ENCODE results near the gene INTU.
A peak's percentile ranks its signal among the peaks of the same experiment; 100 is the strongest.

The INTU gene

GRCh38 chr4:127771535-127772275 is 138.9 kb downstream of the INTU start:
- FAIRE-seq: peak; percentile 13
- TF ChIP-seq SPI1 (IDR thresholded peaks at IDR 0.05; ENCODE audit: low read depth, low read length) (no peak), POLR2AphosphoS5 (IDR thresholded peaks at IDR 0.05; ENCODE audit: low read depth, low read length) (no peak), PAX5 (IDR thresholded peaks at IDR 0.05; ENCODE audit: insufficient read depth, low read length, severe bottlenecking) (no peak), POLR2A (IDR thresholded peaks at IDR 0.05; ENCODE audit: low read depth, low read length) (no peak), POU2F2 (IDR thresholded peaks at IDR 0.05; ENCODE audit: low read depth, low read length) (no peak), TAF1 (IDR thresholded peaks at IDR 0.05; ENCODE audit: low read depth, low read length) (no peak)
- DNase-seq (ENCODE audit: insufficient read length, low spot score): no peak

GRCh38 chr4:127772769-127773671 is 140.3 kb downstream of the INTU start:
- peak; percentile 55 for FAIRE-seq

DNA sequence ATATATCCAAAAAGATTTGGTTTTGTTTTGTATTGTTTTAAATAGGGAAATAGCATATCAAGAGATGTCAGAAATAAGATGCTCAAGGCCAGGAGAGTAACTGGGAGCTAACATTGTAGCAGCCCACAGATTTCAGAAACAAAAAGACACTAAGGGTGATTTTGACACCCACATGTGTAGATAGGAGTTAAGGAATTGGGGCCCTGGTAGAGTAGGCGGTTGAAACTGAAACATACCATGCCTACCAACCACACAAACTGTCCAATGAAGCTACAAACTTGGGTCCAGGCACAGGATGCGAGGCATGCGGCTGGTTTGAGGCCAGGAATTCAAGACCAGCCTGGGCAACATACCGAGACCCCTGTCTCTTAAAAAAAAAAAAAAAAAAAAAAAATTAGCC is 143.1 kb downstream of the INTU start:
- DNase-seq (ENCODE audit: insufficient read length, low spot score): no peak
- peak; percentile 75 for FAIRE-seq
- TF ChIP-seq POLR2A (IDR thresholded peaks at IDR 0.05; ENCODE audit: low read depth, low read length) (no peak), POLR2AphosphoS5 (IDR thresholded peaks at IDR 0.05; ENCODE audit: low read depth, low read length) (no peak), TAF1 (IDR thresholded peaks at IDR 0.05; ENCODE audit: low read depth, low read length) (no peak), POU2F2 (IDR thresholded peaks at IDR 0.05; ENCODE audit: low read depth, low read length) (no peak), SPI1 (IDR thresholded peaks at IDR 0.05; ENCODE audit: low read depth, low read length) (no peak), PAX5 (IDR thresholded peaks at IDR 0.05; ENCODE audit: insufficient read depth, low read length, severe bottlenecking) (no peak)

More at GRCh38 chr4:127772769-127773671, 140.3 kb downstream of the INTU start:
- no peak for DNase-seq (ENCODE audit: insufficient read length, low spot score)
- TF ChIP-seq TAF1 (IDR thresholded peaks at IDR 0.05; ENCODE audit: low read depth, low read length): no peak
- no peak for TF ChIP-seq POLR2A (IDR thresholded peaks at IDR 0.05; ENCODE audit: low read depth, low read length)
- TF ChIP-seq SPI1 (IDR thresholded peaks at IDR 0.05; ENCODE audit: low read depth, low read length): no peak
- no peak for TF ChIP-seq PAX5 (IDR thresholded peaks at IDR 0.05; ENCODE audit: insufficient read depth, low read length, severe bottlenecking)
- TF ChIP-seq POU2F2 (IDR thresholded peaks at IDR 0.05; ENCODE audit: low read depth, low read length): no peak
- no peak for TF ChIP-seq POLR2AphosphoS5 (IDR thresholded peaks at IDR 0.05; ENCODE audit: low read depth, low read length)

All from GM12891 (cell line).